Ishikawa (cell line): ENCODE results near the gene EPM2A.
A peak's percentile ranks its signal among the peaks of the same experiment; 100 is the strongest.

Source experiments
- CEBPB ChIP-seq: IDR thresholded peaks from 2 replicates; pipeline ENCODE4 v1.6.1; 2012
- CREB1 ChIP-seq: IDR thresholded peaks from 2 replicates; pipeline ENCODE4 v1.6.1; 2012; ENCODE audit warnings: low read depth
- EGR1 ChIP-seq: IDR thresholded peaks from 2 replicates; pipeline ENCODE4 v1.6.1; 2012
- EP300 ChIP-seq: IDR thresholded peaks from 2 replicates; pipeline ENCODE4 v1.6.1; 2012; ENCODE audit warnings: borderline replicate concordance
- FOXM1 ChIP-seq: IDR thresholded peaks from 2 replicates; pipeline ENCODE4 v1.6.1; 2012; ENCODE audit warnings: low read depth, borderline replicate concordance
- NFIC ChIP-seq: IDR thresholded peaks from 2 replicates; pipeline ENCODE4 v1.6.1; 2012
- RAD21 ChIP-seq: IDR thresholded peaks from 2 replicates; pipeline ENCODE4 v1.6.1; 2012; ENCODE audit warnings: low read depth
- TAF1 ChIP-seq: IDR thresholded peaks from 2 replicates; pipeline ENCODE4 v1.6.1; 2012; ENCODE audit warnings: low read depth, mild to moderate bottlenecking
- TCF12 ChIP-seq: IDR thresholded peaks from 2 replicates; pipeline ENCODE4 v1.6.1; 2012; ENCODE audit warnings: low read depth
- TEAD4 ChIP-seq: IDR thresholded peaks from 2 replicates; pipeline ENCODE4 v1.6.1; 2012
- YY1 ChIP-seq: IDR thresholded peaks from 2 replicates; pipeline ENCODE4 v1.6.1; 2012; ENCODE audit warnings: low read depth
- ZBTB7A ChIP-seq: IDR thresholded peaks from 2 replicates; pipeline ENCODE4 v1.6.1; 2012; ENCODE audit warnings: low read depth
- TF ChIP-seq, protein P1 (sequence below): IDR thresholded peaks from 2 replicates; pipeline ENCODE4 v1.6.1; 2012
- TF ChIP-seq, protein P2 (sequence below): IDR thresholded peaks from 2 replicates; pipeline ENCODE4 v1.6.1; 2012; ENCODE audit warnings: low read depth, mild to moderate bottlenecking
- TF ChIP-seq, protein P3 (sequence below): IDR thresholded peaks from 2 replicates; pipeline ENCODE4 v1.6.1; 2012

Gene EPM2A

DNA sequence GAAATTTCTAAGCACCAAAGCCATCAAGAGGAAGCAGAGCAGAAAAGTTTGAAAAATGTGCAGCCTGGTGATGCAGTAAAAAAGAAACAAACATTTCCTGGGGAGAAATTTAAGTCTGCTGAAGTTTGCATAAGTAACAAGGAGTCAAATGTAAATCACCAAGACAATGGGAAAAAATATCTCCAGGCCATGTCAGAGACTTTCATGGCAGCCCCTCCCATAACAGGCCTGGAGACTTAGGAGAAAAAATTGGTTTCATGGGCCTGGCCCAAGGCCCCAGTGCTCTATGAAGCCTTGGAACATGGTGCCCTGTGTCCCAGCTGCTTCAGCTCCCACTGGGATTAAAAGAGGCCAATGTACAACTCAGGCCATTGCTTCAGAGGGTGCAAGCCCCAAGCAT is 30.1 kb upstream of the EPM2A start:
- TF ChIP-seq TAF1 = no peak
- TF ChIP-seq FOXM1 = no peak
- no peak for TF ChIP-seq EP300
- no peak for TF ChIP-seq YY1
- no peak for TF ChIP-seq RAD21
- TF ChIP-seq, protein P1, sequence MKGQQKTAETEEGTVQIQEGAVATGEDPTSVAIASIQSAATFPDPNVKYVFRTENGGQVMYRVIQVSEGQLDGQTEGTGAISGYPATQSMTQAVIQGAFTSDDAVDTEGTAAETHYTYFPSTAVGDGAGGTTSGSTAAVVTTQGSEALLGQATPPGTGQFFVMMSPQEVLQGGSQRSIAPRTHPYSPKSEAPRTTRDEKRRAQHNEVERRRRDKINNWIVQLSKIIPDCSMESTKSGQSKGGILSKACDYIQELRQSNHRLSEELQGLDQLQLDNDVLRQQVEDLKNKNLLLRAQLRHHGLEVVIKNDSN = no peak
- no peak for TF ChIP-seq EGR1

DNA sequence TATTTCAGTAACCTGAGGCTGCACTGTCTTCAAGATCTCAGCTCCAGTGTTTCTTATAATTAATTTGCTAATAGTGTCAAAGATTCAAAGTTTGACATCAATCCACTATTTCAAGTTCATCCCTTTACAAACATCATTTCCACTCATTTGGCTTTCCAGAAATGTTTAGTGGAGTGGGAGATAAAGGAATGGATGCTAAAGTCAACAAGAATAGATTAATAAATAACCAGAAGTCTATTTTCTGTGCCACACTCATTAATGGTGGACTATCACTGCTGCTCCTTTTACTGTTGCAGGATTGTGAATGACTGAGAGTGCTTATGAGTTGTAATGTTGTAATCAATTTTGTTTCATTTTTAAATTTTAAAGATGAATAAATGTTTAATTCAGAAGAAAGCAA is 28.4 kb upstream of the EPM2A start:
- TF ChIP-seq FOXM1 = no peak

DNA sequence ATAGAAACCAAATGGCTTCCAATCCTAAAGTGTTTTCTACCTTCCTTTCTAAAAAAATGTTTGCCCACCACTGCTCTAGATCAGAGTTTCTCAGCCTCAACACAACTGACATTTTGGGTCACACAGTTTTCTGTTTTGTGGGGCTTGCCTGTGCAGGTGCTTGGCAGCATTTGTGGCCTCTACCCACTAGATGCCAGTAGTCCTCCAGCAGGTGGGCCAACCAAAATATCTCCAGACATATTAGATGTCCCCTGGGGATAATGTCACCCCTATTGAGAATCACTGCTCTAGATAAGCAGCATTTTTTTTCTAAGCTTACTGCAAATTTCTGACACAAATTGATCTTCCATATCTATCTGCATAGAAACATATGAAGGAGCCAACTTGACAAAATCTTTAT is 26.3 kb upstream of the EPM2A start:
- TF ChIP-seq RAD21 (peak; percentile 31; the same call in 1 of the 2 replicates), EP300 (no peak)

DNA sequence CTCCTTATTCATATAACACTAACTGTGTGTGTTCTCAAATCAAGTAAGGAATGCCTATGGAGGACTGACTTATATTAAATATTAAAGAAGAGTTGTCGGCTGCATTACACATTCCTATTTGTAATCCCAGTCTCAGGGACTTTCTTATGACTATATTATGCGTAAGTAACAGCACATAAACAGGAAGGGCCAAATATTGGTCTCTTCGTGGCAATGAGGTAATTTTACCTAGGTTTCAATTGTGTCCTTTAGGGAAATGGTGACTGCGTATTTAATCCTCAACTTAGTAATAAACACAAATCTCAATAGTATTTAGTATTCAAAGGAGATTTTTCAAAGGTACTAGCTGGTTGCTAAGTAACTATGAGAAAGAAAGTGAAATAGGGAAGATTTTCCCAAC is 22.8 kb upstream of the EPM2A start:
- no peak for TF ChIP-seq TCF12
- no peak for TF ChIP-seq CEBPB
- TF ChIP-seq ZBTB7A = no peak
- TF ChIP-seq CREB1 = no peak
- TF ChIP-seq NFIC = no peak
- TF ChIP-seq TEAD4 = no peak
- TF ChIP-seq TAF1 = no peak
- TF ChIP-seq EP300 = no peak
- TF ChIP-seq RAD21 = no peak
- TF ChIP-seq, protein P1 = no peak
- TF ChIP-seq, protein P2, sequence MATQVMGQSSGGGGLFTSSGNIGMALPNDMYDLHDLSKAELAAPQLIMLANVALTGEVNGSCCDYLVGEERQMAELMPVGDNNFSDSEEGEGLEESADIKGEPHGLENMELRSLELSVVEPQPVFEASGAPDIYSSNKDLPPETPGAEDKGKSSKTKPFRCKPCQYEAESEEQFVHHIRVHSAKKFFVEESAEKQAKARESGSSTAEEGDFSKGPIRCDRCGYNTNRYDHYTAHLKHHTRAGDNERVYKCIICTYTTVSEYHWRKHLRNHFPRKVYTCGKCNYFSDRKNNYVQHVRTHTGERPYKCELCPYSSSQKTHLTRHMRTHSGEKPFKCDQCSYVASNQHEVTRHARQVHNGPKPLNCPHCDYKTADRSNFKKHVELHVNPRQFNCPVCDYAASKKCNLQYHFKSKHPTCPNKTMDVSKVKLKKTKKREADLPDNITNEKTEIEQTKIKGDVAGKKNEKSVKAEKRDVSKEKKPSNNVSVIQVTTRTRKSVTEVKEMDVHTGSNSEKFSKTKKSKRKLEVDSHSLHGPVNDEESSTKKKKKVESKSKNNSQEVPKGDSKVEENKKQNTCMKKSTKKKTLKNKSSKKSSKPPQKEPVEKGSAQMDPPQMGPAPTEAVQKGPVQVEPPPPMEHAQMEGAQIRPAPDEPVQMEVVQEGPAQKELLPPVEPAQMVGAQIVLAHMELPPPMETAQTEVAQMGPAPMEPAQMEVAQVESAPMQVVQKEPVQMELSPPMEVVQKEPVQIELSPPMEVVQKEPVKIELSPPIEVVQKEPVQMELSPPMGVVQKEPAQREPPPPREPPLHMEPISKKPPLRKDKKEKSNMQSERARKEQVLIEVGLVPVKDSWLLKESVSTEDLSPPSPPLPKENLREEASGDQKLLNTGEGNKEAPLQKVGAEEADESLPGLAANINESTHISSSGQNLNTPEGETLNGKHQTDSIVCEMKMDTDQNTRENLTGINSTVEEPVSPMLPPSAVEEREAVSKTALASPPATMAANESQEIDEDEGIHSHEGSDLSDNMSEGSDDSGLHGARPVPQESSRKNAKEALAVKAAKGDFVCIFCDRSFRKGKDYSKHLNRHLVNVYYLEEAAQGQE = no peak
- TF ChIP-seq, protein P3, sequence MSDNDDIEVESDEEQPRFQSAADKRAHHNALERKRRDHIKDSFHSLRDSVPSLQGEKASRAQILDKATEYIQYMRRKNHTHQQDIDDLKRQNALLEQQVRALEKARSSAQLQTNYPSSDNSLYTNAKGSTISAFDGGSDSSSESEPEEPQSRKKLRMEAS = no peak

DNA sequence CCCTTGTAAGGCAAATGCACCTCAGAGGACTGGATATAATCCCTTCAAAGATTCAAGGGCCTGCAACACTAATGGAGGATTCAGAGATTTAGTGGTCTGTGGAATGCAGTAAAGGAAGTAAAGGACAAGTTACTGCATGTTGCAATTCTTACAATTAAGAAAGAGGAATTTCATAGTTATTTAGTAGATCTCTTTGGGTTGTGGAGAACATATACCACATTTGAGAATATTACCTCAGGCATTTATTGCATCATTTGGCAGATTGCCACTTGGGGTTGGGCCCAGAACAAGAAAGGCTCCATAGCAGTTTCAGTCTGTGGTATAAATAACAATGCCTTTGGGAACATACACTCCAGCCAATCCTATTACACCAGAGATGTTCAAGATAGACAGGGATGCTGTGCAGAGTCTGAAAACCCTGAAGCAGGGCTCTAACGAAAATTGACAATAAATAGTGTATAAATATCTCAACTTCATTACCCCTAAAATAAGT is 20.9 kb upstream of the EPM2A start:
- TF ChIP-seq NFIC = peak; percentile 78
- TF ChIP-seq, protein P1 = no peak
- no peak for TF ChIP-seq ZBTB7A
- TF ChIP-seq, protein P2 = no peak
- TF ChIP-seq EP300 = no peak
- no peak for TF ChIP-seq FOXM1
- TF ChIP-seq EGR1 = no peak
- peak; percentile 83 for TF ChIP-seq CEBPB
- TF ChIP-seq, protein P3 = no peak
- no peak for TF ChIP-seq TCF12

DNA sequence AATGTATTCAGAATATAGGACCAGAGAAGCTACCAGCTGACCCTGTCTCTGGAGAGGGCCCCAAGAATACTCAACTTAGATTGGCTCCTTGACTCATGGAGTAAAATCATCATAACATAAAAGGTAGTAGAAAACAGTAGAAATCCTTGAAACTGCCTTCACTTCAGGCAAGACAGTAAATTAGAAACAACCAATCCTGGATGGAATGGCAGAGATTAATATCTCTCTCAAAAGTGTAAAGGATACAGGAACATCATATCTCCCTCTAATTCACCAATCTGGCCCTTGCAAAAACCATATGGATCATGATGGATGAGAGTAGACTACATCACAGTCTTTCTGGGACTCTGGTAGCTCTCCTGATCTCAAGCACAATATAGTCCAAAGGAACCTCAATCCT is 20.4 kb upstream of the EPM2A start:
- TF ChIP-seq CEBPB (no peak), CREB1 (no peak), RAD21 (no peak), NFIC (no peak), EP300 (no peak), TCF12 (no peak), YY1 (no peak), ZBTB7A (no peak), TAF1 (no peak), TEAD4 (no peak), EGR1 (no peak), FOXM1 (no peak)
- TF ChIP-seq, protein P3 = no peak
- TF ChIP-seq, protein P2 = no peak
- TF ChIP-seq, protein P1 = no peak
